HG02884 (cell line): ENCODE measurements around the gene KRT16.
"Not testable (repeated sequence)": the region's sequence is repeated elsewhere in the genome, so short reads cannot be mapped to it uniquely, and the experiment has no call there.

Experiments used
- ATAC-seq: cut with Tn5 transposase; IDR thresholded peaks from one replicate; pipeline ENCODE4 v1.9.1; 2021; ENCODE audit warnings: mild to moderate bottlenecking, moderate library complexity; ENCODE audit not compliant: unreplicated experiment

The KRT16 gene

DNA sequence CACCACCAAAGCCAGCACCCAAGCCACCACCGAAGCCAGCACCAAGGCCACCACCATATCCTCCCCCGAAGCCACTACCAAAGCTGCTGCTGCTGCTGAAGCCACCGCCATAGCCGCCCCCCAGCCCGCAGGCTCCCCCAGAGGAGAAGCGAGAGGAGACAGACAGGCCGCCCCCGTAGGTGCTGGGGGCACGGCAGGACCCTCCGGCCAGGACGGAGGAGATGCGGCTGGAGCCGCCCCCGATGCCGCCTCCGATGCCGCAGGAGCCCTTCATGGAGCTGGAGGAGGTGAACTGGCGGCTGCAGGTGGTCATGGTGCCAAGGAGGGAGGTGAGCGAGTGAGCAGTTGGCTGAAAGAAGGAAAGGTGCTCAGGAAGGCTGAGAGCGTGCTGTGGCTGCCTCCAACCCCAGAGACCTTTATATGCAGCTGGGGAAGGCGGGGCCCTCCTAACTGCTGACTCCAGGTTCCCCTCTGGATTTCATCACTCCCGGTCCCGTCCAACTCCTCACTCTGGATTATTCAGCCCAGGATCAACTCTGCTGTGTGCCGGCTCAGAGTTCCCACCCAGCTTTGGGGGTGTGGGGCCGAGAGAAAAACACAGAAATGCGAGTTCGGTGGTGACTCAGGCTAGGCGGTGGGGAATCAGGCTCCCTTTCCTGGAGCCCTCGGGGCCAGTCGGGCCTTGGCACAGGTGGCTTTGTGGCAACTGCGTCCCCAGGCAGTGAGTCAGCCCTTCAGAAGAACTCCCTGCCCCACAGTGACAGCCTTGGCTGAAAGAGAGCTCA, at the start of gene KRT16:
Gene KRT16 (minus strand): TSS at position 392 of the 785 bp plus-strand sequence. CDS start 79 bp downstream, at position 313.
- not testable (repeated sequence) for ATAC-seq

DNA sequence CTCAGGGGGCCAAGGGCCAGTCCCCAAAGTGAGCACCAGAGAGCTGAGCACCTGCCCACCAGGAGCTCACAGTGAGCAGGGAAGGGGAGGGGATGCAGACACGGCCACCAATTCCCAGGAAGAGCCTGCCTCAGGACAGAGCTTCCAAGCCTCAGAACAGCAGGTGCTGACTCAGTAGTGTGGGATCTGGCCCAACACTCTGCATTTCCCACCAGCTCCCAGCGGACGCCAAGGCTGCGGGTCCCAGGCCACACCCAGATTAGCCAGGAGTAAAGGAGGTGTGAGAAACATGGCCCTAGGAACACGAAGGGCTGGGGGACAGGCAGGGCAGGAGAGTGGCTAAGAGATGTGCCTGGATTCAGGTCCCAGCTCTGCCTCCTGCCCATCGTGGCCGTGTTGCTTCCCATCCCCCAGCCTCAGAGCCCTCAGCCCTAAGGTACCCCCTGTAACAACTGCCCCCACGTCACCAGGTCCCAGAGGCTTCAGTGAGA, 47.7 kb upstream of the KRT16 start:
- no peak for ATAC-seq

DNA sequence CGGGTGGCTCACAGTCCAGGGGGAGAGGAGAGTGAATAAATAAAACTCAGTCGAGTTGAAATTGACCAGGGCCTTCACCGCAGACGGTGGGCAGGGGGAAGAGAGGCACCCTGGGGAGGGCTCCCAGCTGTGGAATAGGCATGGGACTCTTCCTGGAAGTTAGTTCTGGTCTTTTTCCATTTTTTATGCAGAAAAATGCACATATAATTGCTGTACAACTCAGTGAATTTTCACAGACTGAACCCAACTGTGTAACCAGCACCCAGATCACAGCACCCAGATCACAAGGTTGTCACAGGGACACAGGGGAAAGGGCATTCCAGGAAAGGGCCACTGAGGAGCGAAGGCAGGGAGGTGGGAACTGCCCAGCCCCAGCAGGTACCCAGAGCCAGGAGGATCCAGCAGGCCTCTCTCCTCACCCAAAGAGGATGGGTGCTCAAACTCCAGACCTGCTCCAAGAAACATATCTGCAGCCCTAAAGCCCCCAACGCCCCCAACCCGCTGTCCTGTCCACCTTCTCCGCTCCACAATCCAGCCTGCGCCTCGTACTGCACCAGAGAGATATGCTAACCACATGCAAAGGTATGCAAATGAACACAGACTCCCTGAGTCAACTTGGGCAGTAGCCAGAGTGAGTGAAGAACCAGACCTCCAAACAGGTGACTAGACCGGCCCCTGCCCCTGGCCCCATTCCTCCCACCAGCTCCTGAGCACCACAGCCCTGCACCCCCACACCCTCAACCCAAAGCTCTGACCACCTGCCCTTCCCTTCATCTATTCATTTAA, 47.1 kb upstream of the KRT16 start:
- ATAC-seq: no peak

DNA sequence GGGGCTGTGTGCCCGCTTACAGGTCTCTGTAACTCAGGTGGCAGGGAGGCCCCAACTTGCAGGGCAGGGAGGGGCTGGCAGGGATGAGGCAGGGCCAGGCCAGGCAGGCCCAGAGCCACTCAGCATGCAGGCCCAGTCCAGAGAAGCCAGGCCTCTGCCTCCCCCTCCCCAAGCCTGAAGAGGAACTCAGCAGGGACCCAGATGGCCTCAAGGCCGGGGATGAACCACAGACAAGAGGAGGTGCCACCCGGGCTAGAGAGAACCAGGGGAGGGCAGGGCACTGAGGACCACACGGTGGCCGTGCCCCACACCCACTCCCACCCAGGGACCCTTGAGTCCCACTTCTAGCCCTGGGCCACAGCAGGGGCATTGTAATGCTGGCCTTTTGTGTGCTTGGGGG, 46.3 kb upstream of the KRT16 start:
- ATAC-seq: no peak

DNA sequence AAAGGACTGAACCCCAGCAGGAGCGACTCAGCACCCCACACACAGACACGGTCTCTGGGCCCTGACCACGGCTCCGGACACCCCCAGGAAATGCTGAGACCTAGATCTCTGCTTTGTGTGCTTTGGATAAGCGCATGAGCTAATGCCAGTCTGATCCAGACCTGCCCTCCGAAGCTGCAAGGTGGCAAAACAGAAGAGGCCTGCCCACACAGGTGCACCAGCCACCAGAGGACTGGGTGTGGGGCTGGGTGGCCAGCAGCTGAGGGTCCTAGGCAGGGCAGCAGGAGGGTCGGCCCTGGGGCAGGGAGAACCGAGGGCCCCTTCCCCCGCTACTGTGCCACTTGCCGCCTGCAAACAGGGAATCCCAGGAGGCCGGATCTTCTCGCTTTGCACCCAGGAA, 45.4 kb upstream of the KRT16 start:
- no peak for ATAC-seq

DNA sequence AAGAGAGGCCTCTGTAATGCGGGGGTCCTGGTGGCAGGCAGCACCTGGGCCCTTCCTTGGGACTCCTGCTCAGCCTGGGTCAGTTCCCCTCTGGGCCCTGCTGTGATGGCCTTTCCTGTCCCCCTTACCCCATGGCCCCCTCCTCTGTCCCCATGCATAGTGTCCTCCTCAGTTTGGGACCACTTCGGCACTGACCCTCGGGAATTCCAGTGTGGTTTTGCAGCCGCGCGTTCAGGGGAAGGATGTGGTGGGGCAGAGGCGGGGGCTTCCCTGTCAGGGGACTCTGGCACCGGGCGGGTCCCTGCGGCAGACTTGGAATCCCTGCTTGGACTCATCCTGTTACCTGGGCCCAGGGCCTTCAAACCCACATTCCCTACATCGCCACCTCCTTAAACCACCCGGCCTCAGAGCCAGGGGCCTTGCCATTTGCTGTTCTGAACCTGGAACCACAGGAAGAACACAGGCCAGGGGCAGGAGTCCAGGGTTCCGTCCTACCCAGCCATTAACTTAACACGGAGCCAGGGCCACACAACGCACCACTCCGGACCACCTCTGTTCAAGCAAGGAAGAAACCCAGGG, 44.7 kb upstream of the KRT16 start:
- ATAC-seq: no peak

DNA sequence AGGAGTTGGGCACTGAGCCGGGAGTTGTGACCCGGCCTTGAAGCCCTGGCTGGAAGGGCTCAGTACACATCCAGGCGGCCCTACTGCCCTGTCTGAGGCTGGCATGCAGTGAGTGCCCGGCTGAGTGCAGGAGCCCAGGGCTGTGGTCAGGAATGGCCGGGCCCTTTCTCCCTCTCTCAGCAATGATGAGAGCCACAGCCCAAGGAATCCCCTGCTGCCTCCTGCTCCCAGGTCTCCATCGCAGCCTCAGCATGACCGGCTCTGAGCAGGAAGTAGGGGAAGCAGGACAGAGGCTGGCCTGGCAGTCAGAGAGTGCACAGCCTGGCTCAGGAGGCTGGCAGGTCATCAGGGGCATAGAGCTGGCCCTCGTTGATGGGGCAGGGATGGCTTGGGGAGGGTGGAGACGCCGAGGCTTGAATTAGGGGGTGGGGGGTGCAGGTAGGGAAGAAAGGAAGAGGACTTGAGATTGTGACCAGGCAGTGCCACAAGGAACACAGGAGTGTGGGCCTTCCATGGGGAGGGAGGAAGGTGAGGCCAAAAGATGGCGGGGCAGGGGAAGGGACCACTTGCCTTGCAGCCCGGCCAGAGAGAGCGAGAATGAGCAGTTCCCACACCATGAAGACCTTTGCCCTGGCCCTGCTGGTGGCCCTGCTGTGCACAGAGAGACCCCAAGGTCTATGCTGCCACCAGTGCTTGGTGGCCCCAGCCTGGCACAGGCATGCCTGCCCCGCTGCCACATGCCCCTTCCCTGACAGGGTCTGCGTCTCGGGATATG, 43.9 kb upstream of the KRT16 start:
- no peak for ATAC-seq

DNA sequence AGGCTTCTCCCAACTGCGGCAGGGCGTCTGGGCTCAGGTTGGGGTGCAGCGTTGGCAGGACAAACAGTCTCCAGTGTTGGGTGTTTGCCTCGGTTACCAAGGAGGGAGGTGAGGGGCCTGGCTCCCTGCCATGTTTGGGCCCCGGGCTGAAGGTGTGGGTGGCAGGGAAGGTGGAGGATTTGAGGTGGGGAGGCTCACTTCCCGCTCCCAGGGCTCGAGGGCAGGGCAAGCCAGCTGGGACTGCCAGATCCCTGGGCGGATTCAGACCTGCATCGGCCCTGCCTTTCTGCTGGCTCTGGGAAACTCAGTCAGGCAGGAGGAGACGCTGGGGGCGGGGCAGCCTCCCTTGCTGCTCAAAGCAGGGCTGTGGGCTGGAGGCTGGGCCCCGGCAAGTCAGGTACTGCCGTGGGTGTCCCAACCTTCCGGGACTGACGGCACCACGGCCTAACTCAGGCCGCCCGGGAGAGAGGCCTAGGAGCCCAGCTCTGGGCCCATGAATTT, 43.1 kb upstream of the KRT16 start:
- ATAC-seq: no peak

DNA sequence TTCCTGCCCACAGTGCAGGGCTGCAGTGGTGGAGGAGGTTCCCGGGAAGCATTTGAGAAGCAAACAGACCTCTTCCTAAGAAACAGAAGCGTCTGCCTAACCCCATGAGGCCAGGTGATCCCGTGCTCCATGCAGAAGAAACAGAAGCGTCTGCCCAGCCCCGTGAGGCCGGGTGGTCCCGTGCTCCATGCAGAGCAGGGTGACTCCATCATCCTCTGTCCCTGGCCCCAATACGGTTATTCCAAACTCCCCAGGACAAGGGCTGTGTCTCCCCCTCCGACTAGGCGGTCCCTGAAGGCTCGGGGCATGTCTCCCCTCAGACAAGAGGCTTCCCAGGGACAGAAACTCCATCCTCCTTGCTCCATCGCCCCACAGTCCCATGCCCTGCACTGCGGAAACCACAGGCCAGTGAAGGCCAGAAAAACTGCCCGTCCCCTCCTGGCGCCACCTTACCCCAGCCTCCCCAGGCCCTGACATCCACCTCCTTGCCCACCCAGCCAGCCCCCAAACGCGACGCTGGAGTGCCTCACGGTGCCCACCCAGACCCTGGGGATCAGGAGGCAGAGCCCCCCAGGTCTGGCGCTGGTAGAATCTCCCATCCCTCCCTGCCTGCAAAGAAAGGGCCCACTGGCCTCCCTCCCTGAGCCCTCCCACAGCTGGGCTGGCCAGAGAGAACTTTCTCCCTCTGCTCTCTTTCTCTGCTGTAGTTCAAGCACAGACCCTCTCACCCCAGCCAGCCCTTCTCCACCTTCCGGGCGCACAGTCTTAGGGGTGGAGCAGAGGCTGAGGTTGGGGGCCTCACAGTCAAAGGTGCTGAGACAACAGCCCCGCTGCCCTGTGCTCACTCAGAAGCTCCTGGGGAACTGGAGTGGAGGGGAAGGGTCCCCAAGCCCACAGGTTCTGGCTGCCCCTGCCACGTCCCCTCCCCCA, 42.4 kb upstream of the KRT16 start:
- no peak for ATAC-seq

DNA sequence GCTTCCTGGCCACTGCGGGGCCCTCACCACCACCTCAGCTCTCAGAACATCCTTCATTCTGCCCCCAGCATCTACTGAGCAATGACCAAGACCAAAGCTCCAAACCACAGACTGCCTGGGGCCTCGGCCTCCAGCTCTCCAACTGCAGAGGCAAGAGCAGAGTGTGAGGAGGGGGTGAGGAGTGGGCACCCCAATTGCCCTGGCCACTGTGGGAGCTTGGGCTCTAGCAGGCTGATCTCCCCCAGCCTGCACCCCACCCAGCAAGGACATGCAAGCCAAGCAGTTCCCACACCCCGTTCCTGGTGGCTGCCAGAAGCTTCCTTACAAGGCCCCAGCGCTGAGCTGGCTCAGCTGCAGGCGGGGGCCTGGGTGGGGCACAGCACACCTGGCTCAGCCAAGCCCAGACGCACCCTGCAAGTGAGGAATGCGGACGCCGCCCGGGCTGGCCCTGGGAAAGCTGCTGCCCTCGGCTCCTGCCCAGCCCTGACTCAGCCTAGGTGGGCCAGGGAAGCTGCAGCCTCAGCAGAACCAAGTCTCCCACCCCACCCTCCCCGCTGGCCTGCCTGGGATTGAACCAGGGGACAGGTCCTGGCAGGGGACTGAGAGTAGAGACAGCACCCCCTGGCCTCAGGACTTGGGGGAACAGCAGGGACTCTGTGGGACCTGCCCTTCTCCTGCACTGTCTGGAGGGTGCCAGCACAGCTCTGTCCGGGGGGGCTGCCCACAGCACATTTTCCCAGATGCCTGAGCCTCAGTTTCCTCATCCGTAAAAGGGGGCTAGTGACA, 41.5 kb upstream of the KRT16 start:
- ATAC-seq: no peak

DNA sequence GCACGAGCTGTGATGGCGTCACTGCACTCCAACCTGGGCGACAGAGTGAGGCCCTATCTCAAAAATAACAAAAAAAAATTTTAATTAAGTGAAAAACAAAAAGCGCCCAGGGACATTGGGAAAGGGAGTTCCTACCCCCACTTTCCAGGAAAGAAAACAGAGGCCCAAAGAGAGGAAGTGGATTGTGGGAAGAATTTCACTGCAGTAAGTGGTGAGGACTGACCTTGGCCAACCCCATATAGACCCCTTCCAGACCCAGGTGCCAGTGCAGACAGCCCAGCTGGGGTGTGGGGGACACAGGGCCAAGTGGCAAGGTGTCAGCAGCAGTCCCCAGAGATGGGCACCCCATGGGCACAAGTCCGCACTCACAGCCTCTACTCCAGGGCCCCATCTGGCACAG, 40.9 kb upstream of the KRT16 start:
- ATAC-seq: no peak

DNA sequence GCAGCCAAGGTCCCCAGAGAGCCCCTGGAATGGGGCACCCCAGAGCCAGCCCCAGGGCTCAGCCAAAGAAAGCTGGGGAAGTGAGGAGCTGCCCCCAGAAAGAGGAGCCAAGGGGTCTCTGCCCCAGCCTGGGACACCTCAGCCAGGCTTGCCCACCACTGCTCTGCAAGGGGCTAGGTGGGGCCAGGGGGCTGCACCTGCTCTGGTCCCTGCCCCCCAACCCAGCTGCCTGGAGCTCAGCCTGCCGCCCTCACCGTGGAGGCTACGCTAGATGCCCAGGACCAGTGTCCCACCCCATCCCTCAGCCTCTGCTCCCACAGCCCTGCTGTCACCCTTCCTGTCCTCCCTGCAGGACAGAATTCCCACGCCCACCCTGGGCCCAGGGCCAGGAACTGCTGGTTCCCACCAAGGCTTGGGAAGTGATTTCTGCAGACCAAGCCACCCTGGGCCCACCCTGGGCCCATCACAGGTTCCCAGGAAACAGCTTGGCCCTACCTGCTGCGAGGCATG, 39.9 kb upstream of the KRT16 start:
- ATAC-seq: no peak

DNA sequence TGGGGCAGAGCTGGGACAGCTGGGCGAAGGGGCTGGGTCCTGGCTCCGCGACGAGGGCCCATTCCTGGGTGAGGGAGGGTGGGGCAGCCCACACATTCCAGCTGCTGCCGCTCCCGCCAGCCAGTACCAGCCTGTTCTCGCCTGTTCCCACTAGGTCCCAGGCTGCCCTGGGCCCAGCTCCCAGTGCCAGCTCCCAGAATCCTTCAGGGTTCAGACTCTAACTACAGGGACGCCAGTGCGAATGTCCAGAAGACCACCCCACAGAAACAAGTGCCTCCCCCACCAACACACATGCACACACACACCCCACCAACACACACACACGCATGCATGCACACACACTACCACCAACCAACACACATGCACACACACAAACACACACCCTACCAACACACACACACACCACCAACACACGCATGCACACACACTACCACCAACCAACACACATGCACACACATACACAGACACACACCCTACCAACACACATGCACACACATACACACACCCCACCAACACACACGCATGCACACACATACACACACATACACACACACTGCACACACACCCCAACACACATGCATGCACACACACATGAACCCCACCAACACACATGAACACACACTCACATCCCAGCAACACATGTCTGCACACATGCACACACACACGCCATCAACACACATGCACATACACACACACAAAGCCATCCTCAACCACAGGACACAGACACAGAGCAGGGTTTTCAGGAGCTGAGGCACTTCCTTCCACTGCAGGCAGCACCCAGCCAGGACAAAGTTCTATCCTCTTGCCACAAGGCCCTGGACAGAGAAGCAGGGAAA, 39.3 kb upstream of the KRT16 start:
- ATAC-seq: no peak

DNA sequence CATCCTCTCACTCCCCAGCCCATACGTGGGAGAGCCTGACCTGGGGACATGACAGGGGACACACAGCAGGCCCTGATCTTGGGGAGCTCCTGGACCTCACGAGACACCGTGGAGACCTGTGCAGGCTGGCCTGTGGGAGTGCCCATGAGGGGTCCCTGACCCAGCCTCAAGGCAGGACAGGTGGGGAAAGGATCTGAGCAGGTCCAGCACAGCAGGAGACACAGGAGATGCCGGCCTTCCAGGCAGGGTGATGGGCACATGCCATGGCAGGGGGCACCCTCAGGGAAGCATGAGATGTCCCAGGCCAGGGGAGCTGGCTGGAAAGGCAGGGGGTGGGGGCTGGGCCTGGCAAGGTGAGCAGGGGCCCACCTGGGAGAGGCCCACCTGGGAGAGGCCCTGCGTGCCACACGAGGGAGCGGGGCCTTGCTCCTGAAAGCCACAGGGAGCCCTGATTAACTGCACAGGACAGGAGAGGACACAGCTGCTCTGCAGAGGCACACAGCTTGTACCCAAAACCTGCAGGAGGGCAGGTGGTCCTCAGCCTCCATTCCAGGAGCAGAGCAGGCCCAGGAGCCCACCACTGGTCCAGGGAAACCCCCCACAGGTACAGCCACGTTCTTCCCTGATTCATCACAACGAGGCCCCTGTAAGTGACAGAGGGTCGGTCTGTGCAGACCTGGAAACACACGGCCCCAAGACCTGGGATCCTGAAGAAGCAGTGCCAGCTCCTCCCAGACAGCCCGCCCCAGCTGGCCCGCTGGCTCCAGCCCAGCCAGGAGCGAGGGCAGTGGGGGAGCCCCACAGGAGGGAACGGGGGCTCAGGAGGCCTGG, 38.4 kb upstream of the KRT16 start:
- ATAC-seq: no peak

DNA sequence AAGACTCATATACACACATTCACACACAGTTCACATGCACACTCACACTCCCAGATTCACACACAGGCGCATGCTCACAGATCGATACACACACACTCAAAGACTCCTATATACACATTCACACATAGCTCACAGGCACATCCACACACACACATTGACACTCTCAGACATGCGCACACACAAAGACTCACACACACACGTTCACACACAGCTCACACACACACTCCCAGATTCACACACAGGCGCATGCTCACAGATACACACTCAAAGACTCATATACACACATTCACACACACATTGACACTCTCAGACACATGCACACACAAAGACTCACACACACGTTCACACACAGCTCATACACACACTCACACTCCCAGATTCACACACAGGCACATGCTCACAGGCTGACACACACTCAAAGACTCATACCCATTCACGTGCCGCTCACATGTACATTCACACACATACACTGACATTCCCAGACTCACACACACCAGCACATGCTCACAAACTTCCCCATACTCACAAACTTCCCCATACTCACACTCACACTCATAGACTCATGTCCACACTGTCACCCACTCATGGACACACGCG, 37.5 kb upstream of the KRT16 start:
- no peak for ATAC-seq

DNA sequence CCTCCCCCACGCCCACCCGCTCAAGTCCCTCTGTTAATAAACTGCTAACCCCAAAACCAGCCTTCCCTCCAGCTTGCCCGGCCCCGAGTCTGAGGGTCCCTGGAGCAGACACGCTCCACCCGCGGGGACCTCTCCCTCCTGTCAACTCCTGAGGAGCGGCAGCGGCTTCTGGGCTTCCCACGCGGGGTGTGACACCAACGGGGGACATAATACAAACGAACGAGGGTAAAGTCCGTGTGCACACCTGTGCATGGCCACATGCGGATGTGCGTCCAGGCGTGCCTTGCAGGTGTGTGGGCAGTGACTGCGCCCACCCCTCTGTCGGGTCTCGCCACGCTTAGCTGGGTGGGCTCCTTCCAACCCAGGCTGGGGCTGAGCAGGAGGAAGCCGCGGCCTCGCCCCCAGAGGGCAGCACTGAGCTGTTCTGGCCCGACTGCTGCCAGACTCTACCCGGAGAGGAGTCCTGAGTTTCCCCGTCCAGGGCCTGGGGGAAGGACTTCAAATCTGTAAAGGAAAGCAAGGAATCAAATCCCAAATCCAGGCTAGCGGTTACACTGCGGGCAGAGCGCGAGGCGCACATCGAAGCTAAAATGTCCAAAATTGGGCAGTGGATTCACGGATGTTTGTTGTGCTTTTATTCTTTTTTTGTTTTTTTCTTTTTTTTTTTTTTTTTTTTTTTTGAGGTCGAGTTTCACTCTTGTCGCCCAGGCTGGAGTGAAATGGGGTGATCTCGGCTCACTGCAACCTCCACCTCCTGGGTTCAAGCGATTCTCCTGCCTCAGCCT, 36.0 kb upstream of the KRT16 start:
- ATAC-seq: no peak
